SK-N-SH (cell line): Measurements from ENCODE around the gene FNTB. TPM values are rescaled to one million over a fixed set of nuclear protein-coding genes. Genes with fewer than 3 reads are reported as not detected.

ENCODE experiments used
- CTCF ChIA-PET: fragments of 300-600, 350-600 bp; formaldehyde crosslinking; extraction: SDS; loops from one replicate; lab custom pipeline; 2021; lab: Yijun Ruan, JAX
- POLR2A ChIA-PET: fragments of 350-600 bp; sonication (Branson Sonifier 250); formaldehyde crosslinking; extraction: SDS; loops from one replicate; lab custom pipeline; 2020; ENCODE audit warnings: antibody characterized with exemption, inconsistent platforms; lab: Yijun Ruan, JAX
- DNase-seq: peaks from one replicate; pipeline ENCODE4 v3.0.0; 2012
- H2AFZ ChIP-seq: fragments of 200-600 bp; sonication (generic); 2 replicates; pipeline ENCODE4 v1.8.1; 2016; ENCODE audit warnings: antibody characterized with exemption, mild to moderate bottlenecking, low read depth
- H3F3A ChIP-seq: fragments of 200-600 bp; sonication (generic); replicated peaks from 2 replicates; pipeline ENCODE3; 2016; ENCODE audit warnings: antibody characterized with exemption, mild to moderate bottlenecking; ENCODE audit not compliant: insufficient read depth
- H3K27ac ChIP-seq, 2 experiments: fragments of 200-500 bp in 1 of 2; fragments of 200-600 bp in 1 of 2; sonication (Bioruptor generic) in 1 of 2; sonication (generic), shearing (Covaris generic) in 1 of 2; 2 replicates each; pipeline versions ENCODE4 v1.5.1 to v1.6.1; 2014 to 2016; ENCODE audit warnings: low read depth in 2 of 2, inconsistent platforms in 1 of 2, low read length in 1 of 2, mild to moderate bottlenecking in 1 of 2, mixed read lengths in 1 of 2
- H3K27me3 ChIP-seq: fragments of 200-600 bp; sonication (generic), shearing (Covaris generic); 2 replicates; pipeline ENCODE4 v1.6.1; 2016; ENCODE audit warnings: mixed run types; ENCODE audit not compliant: insufficient read depth
- H3K36me3 ChIP-seq, 2 experiments: fragments of 200-500 bp in 1 of 2; fragments of 200-600 bp in 1 of 2; sonication (Bioruptor generic) in 1 of 2; sonication (generic) in 1 of 2; replicated peaks in 1 of 2; 2 replicates each; pipeline versions ENCODE3 to v1.5.1; 2014 to 2016; ENCODE audit warnings: low read length in 1 of 2, mild to moderate bottlenecking in 1 of 2; ENCODE audit not compliant: insufficient read depth in 2 of 2, control insufficient read depth in 1 of 2
- H3K4me1 ChIP-seq, 2 experiments: fragments of 200-500 bp in 1 of 2; fragments of 200-600 bp in 1 of 2; sonication (Bioruptor generic) in 1 of 2; sonication (generic), shearing (Covaris generic) in 1 of 2; 2 replicates each; pipeline versions ENCODE4 v1.5.1 to v1.6.1; 2014 to 2016; ENCODE audit warnings: low read depth in 1 of 2, low read length in 1 of 2, mixed run types in 1 of 2; ENCODE audit not compliant: insufficient read depth in 2 of 2, control insufficient read depth in 1 of 2
- H3K4me2 ChIP-seq: fragments of 200-600 bp; sonication (generic), shearing (Covaris generic); 2 replicates; pipeline ENCODE4 v1.6.1; 2017; ENCODE audit warnings: mixed run types
- H3K4me3 ChIP-seq, 2 experiments: fragments of 200-500 bp in 1 of 2; fragments of 200-600 bp in 1 of 2; sonication (Bioruptor generic) in 1 of 2; sonication (generic), shearing (Covaris generic) in 1 of 2; 2 replicates each; pipeline versions ENCODE4 v1.5.1 to v1.8.1; 2014 to 2016; ENCODE audit warnings: low read depth in 2 of 2, inconsistent platforms in 1 of 2, low read length in 1 of 2, mild to moderate bottlenecking in 1 of 2, mixed read lengths in 1 of 2, moderate library complexity in 1 of 2
- H3K79me2 ChIP-seq: fragments of 200-600 bp; sonication (generic); 2 replicates; pipeline ENCODE4 v1.8.1; 2017; ENCODE audit warnings: mild to moderate bottlenecking; ENCODE audit not compliant: insufficient read depth
- H3K9ac ChIP-seq: fragments of 200-600 bp; sonication (generic); 2 replicates; pipeline ENCODE4 v1.6.1; 2017; ENCODE audit warnings: mixed run types
- H3K9me2 ChIP-seq: fragments of 200-600 bp; sonication (generic); 2 replicates; pipeline ENCODE4 v1.6.1; 2017; ENCODE audit warnings: mixed run types
- H3K9me3 ChIP-seq: fragments of 200-600 bp; sonication (generic); 2 replicates; pipeline ENCODE4 v1.6.1; 2017; ENCODE audit warnings: mixed run types, mild to moderate bottlenecking, moderate library complexity
- H4K20me1 ChIP-seq: fragments of 200-600 bp; sonication (generic); 2 replicates; pipeline ENCODE4 v1.6.1; 2017; ENCODE audit warnings: mild to moderate bottlenecking, mixed run types; ENCODE audit not compliant: insufficient read depth
- CHD2 ChIP-seq: fragments of 150-350 bp; IDR thresholded peaks from 2 replicates; pipeline ENCODE4 v1.6.1; 2018; ENCODE audit warnings: low read length; ENCODE audit not compliant: partially characterized antibody
- ELF1 ChIP-seq: IDR thresholded peaks from 2 replicates; pipeline ENCODE4 v1.4.0; 2012
- EZH2phosphoT487 ChIP-seq: fragments of 200-600 bp; sonication (generic); IDR thresholded peaks from 2 replicates; pipeline ENCODE4 v1.6.1; 2017; ENCODE audit warnings: low read depth, mixed run types, mild to moderate bottlenecking, antibody characterized with exemption, moderate library complexity, borderline replicate concordance
- FOXJ3 ChIP-seq: sonication (generic); formaldehyde crosslinking; IDR thresholded peaks from 2 replicates; pipeline ENCODE4 v1.5.1; 2020; ENCODE audit warnings: mild to moderate bottlenecking, missing genetic modification reagents
- FOXM1 ChIP-seq: IDR thresholded peaks from 2 replicates; pipeline ENCODE4 v1.4.0; 2012; ENCODE audit warnings: low read depth, mild to moderate bottlenecking
- GATA2 ChIP-seq: sonication (generic); formaldehyde crosslinking; IDR thresholded peaks from 2 replicates; pipeline ENCODE4 v1.5.0; 2020; ENCODE audit warnings: mild to moderate bottlenecking, missing genetic modification reagents
- IRF3 ChIP-seq: fragments of 150-350 bp; IDR thresholded peaks from 2 replicates; pipeline ENCODE4 v1.6.1; 2016; ENCODE audit warnings: mild to moderate bottlenecking, low read depth, low read length
- MAX ChIP-seq: IDR thresholded peaks from 2 replicates; pipeline ENCODE4 v1.4.0; 2012; ENCODE audit warnings: low read depth
- MEF2A ChIP-seq: IDR thresholded peaks from 2 replicates; pipeline ENCODE4 v1.4.0; 2012; ENCODE audit warnings: low read depth, borderline replicate concordance
- NFIC ChIP-seq: IDR thresholded peaks from 2 replicates; pipeline ENCODE4 v1.4.0; 2012; ENCODE audit warnings: borderline replicate concordance
- NRF1 ChIP-seq: IDR thresholded peaks from 2 replicates; pipeline ENCODE4 v1.6.1; 2012; ENCODE audit warnings: low read depth, mild to moderate bottlenecking, low read length
- PBX3 ChIP-seq: IDR thresholded peaks from 2 replicates; pipeline ENCODE4; 2012
- POLR2AphosphoS5 ChIP-seq: IDR thresholded peaks from 2 replicates; pipeline ENCODE4 v1.6.1; 2012; ENCODE audit warnings: low read depth, low read length
- RCOR1 ChIP-seq: fragments of 150-350 bp; IDR thresholded peaks from 2 replicates; pipeline ENCODE4 v1.6.1; 2017; ENCODE audit warnings: antibody characterized with exemption, low read length
- REST ChIP-seq: IDR thresholded peaks from 2 replicates; pipeline ENCODE4 v1.6.1; 2012; ENCODE audit warnings: mild to moderate bottlenecking, low read depth, low read length, moderate library complexity
- RFX5 ChIP-seq: IDR thresholded peaks from 2 replicates; pipeline ENCODE4 v1.6.1; 2012; ENCODE audit warnings: mild to moderate bottlenecking, improper control_type of control experiment, low read length
- SIN3A ChIP-seq: IDR thresholded peaks from 2 replicates; pipeline ENCODE4 v1.6.1; 2012; ENCODE audit warnings: low read depth, mild to moderate bottlenecking, low read length, moderate library complexity, borderline replicate concordance
- SMC3 ChIP-seq: IDR thresholded peaks from 2 replicates; pipeline ENCODE4 v1.6.1; 2012; ENCODE audit warnings: low read depth, low read length, improper control_type of control experiment
- WGBS: methylation state at CpG from one replicate; pipeline ENCODE4 v1.1.6; 2017; ENCODE audit warnings: low lambda C conversion rate; 5-methylcytosine and 5-hydroxymethylcytosine counted together
- polyA plus RNA-seq, 3 experiments: library from polyadenylated mRNA; depleted of rRNA; stranded (reverse); fragments of >200 nt; gene quantifications; 2 replicates each; pipeline ENCODE4 v1.2.3, GENCODE V29; 2012
- TF ChIP-seq, protein P1 (sequence below): IDR thresholded peaks from 2 replicates; pipeline ENCODE4 v1.4.0; 2012; ENCODE audit warnings: low read depth, borderline replicate concordance
- TF ChIP-seq, protein P2 (sequence below): fragments of 200-600 bp; sonication (generic); IDR thresholded peaks from 2 replicates; pipeline ENCODE4 v1.6.1; 2017; ENCODE audit warnings: antibody characterized with exemption, mild to moderate bottlenecking, moderate library complexity

Gene FNTB
- polyA plus RNA-seq, 1 of the 3 experiments (the other 2 are of a cell fraction) = 18.4 TPM

DNA sequence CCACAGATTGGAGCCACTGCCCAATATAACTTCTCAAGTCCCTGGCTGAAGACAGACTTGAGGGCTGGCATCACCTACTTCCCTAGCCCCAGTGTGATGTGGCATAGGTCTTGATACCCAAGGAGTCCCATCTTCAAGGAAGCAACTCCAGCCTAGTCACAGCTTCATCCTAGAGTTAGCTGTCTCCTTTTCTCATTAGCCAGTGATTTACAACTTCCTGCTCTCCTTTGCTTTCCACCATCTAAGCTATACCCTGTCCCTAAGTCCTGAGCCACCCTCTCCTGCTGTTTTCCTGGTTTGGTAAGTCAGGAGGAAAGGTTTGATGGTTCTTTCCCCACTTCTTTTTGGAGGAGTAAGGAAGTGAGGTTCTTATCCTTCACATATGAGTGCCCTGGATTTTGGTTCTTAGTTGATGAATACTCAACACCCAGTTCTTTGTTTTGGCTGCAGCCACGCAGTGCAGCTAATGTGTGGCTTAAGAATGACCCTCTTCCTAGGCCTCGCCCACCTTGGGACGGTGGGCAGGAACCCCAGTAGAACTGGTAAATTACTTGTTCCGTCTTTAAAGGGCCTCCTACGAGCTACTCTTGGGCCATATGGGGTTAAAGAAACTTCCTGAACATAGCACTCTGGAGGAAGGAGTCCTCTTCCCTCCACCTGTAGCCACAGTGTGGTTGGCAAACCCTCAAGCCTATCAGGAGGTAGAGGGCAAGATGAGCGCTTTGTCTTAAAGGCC lies 40.2 kb upstream of the FNTB start (continued):
- no peak for TF ChIP-seq IRF3
- TF ChIP-seq NFIC = no peak
- TF ChIP-seq FOXM1 = no peak

- no peaks in the 10 kb centered on the region for H3K9me3 ChIP-seq
- no peak overlapping the region for H3K9ac ChIP-seq
- no peaks in the 10 kb centered on the region for H3K9me2 ChIP-seq
- CTCF ChIA-PET = interaction anchor here (1.8 kb wide), 1 partner anchor 56 kb away, joined by 3 read pairs; no protein-coding TSS in a partner anchor
- peaks cover 0 to 14% of the 10 kb centered on the region in 2 experiments; a peak in 1 of 4 replicates for H3K4me1 ChIP-seq
- H4K20me1 ChIP-seq = no peaks in the 10 kb centered on the region
- POLR2A ChIA-PET = no interaction called here
- no peaks in the 10 kb centered on the region for H3K79me2 ChIP-seq
- H3K4me3 ChIP-seq = no peak overlapping the region
- no peaks in the 10 kb centered on the region for H3K27me3 ChIP-seq
- H3F3A ChIP-seq = no peaks in the 10 kb centered on the region
- H3K27ac ChIP-seq = no peak overlapping the region
- TF ChIP-seq POLR2AphosphoS5 = no peak
- TF ChIP-seq RCOR1 = no peak
- no peak for TF ChIP-seq PBX3
- no peak for TF ChIP-seq MAX
- TF ChIP-seq MEF2A = no peak
- TF ChIP-seq ELF1 = no peak
- TF ChIP-seq REST = no peak
- TF ChIP-seq EZH2phosphoT487 = no peak
- no peak for TF ChIP-seq RFX5
- no peak for TF ChIP-seq CHD2
- TF ChIP-seq NRF1 = no peak
- TF ChIP-seq GATA2 (CRISPR knock-in tag) = no peak
- no peak for TF ChIP-seq SIN3A
- TF ChIP-seq, protein P1, sequence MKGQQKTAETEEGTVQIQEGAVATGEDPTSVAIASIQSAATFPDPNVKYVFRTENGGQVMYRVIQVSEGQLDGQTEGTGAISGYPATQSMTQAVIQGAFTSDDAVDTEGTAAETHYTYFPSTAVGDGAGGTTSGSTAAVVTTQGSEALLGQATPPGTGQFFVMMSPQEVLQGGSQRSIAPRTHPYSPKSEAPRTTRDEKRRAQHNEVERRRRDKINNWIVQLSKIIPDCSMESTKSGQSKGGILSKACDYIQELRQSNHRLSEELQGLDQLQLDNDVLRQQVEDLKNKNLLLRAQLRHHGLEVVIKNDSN = no peak
- no peak for TF ChIP-seq FOXM1
- TF ChIP-seq SMC3 = no peak
- TF ChIP-seq FOXJ3 (CRISPR knock-in tag) = no peak
- TF ChIP-seq, protein P2, sequence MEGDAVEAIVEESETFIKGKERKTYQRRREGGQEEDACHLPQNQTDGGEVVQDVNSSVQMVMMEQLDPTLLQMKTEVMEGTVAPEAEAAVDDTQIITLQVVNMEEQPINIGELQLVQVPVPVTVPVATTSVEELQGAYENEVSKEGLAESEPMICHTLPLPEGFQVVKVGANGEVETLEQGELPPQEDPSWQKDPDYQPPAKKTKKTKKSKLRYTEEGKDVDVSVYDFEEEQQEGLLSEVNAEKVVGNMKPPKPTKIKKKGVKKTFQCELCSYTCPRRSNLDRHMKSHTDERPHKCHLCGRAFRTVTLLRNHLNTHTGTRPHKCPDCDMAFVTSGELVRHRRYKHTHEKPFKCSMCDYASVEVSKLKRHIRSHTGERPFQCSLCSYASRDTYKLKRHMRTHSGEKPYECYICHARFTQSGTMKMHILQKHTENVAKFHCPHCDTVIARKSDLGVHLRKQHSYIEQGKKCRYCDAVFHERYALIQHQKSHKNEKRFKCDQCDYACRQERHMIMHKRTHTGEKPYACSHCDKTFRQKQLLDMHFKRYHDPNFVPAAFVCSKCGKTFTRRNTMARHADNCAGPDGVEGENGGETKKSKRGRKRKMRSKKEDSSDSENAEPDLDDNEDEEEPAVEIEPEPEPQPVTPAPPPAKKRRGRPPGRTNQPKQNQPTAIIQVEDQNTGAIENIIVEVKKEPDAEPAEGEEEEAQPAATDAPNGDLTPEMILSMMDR = no peak
- DNase-seq = no peak
- no peak overlapping the region for H3K4me2 ChIP-seq
- no peak overlapping the region for H2AFZ ChIP-seq
- H3K36me3 ChIP-seq = peaks cover 0 to 29% of the 10 kb centered on the region in 2 experiments
- WGBS = 94% methylated on average over 23 of the region's 28 CpGs
Observed at GRCh38 chr14:64947710-64948611, 38.7 kb upstream of the FNTB start.
